ENCODE measurements around the gene CCDC73.
"Not testable (repeated sequence)": the region's sequence is repeated elsewhere in the genome, so short reads cannot be mapped to it uniquely, and the experiment has no call there.

Gene CCDC73

DNA sequence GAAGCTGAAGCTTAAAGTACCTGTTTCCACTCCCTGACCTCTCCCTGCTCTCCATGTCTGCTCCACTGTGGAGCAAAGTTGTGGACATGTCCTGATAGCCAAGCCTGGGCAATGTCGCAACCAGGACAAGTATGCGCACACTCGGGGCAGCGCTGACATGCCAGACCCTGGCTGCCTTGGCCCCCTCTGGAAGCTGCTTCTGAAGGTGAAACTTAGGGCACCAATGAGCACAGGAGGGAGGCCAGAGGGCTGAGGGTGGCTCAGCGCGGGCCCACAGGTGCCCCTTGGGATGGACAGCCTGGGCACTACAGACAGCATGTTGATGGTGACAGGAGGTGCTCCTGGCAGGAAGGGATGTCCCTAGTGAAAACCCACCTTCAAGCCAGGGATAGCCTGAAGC lies 90.2 kb downstream of the CCDC73 start:
- no peak for DNase-seq

DNA sequence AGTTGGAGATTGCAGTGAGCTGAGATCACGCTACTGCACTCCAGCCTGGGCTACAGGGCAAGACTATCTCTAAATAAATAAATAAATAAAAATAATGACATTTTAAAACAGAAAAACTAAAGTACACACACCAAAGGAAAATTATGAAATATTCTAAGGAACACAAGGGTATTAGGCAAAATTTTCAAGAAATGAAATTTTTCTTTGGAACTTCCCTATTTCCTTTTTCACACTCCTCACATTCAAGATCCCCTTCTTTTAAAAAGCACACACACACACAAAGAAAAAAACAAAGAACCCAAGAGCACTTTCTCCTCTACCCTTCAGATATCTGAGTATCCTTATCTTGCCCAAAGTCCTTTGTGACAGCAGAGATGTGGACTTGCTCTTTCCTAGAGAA lies 92.8 kb downstream of the CCDC73 start:
- DNase-seq = no peak

DNA sequence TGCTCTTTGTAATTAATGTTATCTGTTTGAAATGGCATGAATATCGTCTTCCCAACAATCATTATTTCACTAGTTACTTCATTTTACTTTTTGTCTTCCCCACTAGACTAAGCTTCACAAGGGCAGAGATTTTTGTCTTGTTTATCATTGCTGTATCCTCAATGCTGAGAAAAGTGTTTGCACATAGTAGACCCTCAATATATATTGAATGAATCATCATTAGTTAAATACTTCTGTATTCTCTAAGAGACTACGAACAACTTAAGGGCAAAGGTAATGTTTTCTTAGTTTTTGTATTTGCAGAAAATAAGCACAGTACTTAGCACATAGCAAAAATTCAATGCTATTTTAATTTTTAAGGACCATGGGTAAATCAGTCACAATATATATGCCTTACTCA lies 95.9 kb downstream of the CCDC73 start:
- no peak for DNase-seq

DNA sequence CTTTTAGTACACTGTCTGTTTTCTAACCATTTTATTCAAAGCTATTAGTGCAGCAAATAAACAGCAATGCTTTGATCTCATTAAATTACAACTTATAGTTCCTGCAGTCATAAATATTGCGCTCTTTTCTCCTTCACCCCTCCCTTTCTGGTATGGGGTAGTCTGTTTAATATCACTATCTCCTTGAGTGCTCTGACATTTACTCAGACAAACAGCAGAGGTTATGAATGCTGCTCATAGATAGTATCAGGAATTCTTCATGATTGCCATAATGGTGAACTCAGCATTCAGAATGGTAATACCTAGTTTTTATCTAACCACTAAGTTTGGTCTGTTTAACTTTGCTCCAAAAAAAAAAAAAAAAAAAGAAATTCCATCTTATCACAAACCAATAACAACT lies 123.4 kb downstream of the CCDC73 start:
- DNase-seq = no peak

DNA sequence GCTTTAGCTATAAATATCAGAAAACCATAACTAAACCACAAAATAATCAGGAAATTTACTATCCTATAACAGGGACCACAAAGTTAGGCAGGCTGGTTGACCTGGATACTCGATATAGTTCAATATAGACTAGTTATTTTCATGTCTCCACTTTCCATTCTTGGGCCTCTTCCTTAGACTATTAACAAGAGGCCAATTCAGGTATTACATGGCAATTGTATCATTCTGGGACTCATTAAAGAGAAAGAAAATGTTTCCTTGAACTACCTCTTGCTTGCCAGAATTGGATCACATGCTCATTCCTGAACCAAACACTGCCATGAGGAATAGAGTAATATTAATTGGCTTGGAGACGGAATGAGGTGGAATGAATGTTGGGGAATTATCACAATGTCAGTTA lies 134.8 kb downstream of the CCDC73 start:
- no peak for DNase-seq

DNA sequence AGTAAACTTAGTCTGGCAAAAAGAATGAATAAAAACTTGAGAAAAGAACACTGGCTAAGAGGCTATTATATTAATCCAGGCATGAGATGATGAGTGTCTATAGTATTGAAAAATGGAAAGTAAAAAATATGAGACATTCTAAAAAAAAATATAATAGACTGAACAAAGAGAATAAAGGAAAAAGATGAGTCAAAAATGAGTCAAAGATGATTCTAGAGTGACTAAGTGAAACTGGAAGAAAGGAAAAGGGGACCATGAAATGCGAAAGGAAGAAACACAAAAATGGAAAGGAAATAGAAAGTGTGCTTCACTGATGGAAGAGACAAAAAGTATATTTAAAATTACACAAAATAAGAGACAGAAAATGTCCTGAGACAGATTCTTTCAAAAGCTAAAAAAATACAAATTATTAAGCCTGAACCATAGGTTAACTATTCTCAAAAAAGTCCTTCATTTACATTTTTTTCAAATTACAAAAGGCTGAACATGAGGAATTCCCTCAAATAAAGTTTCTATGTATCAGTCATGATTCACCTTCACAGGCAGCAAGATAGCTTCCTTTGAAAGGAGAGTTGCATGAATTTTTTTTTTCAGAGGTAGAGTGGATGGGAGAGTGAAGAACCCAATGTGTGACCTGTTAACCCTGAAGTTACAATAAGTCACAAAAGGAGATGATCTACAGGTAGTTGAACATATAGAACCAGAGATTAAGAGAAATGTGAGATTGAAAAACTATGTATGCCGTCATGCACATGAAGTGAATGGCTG lies 135.6 kb downstream of the CCDC73 start:
- no peak for DNase-seq

DNA sequence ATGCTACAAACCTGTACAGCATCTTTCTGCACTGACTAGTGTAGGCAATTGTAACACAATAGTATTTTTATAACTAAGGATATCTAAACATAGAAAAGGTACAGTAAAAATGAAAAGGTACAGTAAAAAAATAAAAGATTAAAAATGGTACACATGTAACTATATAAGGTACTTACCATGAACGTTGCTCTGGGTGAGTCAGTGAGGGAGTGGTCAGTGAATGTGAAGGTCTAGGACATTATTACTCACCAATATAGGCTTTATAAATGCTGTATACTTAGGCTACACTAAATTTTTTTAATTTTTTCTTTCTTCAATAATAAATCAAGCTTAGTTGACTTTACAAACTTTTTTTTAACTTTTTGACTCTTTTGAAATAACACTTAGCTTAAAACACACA lies 150.9 kb downstream of the CCDC73 start:
- no peak for DNase-seq

DNA sequence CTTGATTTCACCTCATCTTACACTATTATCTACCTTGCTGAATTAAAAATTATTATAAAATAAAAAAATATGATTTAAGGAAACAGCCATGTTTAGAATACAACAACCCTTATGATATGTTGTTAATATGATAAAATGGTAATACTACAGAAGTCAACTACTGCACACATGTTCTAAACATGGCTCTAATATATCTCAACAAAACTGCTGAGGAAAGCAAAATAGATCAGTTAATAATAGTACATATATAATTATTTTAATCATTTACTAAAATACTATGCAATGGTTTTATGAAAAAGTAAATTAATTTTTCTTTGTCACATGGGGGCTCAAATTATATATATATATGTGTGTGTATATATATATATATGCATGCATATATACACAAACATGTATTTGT lies 153.1 kb downstream of the CCDC73 start:
- no peak for DNase-seq

DNA sequence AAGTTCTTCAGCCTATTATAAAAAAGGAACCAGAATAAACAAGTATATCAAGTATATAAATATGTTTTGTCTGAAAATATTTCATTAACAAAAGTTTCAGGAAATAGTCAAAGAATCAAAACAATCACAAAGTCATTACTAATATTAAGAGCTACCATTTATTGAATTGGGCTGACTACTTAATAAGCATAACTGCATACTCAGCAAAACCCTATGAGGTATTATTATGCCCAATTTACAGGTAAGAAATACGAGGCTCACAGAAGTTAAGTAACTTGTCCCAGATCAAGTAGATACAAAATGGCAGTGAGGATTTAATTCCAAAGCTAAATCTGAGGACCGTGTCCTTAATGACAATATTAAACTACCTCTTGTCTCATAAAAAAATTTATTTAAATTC lies 158.6 kb downstream of the CCDC73 start:
- no peak for DNase-seq

DNA sequence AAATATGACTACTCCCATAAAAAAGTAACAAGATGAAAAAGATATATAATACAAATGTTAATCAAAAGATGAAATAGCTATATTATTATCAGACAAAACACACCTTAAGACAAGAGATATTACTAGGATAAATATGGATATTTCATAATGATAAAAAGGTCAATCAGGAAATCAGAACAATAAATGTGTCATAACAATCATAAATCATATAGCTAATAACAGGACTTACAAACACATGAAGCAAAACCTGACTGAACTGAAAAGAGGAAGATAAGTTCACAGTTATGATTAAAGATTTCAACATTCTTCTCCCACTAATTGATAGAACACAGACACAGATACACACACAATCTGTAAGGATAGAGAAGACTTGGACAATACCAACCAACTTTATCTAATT lies 163.6 kb downstream of the CCDC73 start:
- DNase-seq = no peak

DNA sequence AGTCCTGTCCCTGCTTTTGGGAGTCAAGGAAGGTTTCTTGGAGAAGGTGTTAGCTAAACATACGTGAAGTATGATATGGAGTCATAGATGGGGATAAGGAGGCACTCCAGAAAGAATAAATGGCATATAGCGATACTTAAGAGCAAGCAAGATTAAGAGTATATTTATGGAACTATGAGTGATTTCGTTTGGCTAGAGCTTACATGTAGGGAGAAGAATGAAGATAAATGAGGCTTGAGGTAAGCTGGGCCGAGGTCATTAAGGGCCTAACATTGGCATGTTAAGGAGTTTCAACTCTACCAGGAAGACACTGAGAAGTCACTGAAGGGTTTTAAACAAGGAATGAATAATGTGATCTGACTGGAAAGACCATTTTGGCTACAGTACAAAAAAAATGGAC lies 177.6 kb downstream of the CCDC73 start:
- DNase-seq = no peak

DNA sequence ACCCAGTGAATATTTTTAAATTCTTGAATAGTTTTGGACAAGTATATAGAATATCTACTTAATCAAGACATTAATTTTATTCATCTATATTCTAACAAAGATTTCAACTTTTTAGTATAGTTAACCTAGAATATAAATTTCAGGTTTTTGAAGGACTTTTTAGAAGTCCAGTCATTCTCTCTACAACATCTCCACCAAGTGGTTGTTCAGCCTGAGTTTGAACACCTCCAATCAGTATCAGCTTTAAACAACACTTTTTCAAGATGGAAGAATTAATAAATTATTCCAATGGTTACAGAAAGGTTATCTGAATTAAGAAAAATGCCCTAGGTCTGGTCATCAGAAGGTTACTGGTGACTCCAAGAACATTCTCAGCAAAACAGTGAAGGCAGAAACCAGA lies 179.0 kb downstream of the CCDC73 start:
- no peak for DNase-seq

DNA sequence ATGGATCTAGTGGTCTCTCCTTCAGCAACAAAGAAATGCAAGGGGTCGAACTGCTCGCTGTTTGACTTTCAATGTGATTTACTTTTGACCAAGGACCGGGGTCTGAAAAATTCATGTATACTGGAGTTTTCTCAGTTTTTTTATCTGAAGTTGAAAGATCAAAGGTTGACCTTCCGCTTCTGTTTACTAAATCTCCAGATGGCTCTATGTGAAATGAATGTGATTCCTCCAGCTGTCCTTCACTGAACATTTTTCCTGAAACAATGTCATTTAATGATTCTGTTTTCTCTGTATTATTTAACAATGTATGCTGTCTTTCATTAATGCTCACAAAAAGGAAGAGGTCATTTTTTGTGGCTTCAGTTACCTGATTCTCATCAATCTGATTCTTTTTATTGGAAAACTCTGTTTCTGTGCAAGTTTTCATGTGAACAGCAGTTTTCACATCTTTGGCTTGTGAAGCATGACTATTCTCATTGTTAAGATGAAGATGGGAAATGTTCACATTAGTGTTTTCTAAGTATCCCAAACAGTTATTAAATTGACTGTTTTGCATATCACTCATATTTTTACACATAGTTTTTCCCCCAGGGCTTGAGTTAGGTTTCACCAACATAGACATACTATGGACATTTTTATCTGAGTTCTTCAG lies 180.8 kb downstream of the CCDC73 start:
- DNase-seq = no peak

DNA sequence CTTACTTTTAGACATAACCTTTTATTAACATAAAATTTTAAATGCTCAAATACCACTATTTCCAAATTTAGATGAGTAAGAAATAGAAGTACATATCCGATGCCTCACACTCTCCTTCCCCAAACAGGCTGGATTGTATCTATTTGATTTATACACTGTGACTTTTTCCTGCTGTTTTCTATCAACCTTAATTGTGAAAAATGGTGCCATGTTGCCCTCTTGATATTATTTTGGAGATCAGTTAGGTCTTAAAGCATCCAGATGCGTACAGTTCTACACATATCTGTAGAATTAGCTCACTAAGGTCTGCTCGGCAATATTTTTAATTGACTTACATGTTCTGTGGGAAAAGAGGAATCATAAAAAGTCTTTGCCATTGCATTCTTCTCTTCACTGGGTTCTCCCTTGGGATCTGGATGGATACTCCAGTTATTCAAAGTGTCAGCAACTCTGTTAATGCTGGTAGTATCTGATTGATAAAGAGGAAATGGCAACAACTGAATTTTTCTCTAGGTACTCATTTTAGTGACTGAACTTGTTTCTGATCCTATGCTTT lies 183.6 kb downstream of the CCDC73 start:
- no peak for DNase-seq

DNA sequence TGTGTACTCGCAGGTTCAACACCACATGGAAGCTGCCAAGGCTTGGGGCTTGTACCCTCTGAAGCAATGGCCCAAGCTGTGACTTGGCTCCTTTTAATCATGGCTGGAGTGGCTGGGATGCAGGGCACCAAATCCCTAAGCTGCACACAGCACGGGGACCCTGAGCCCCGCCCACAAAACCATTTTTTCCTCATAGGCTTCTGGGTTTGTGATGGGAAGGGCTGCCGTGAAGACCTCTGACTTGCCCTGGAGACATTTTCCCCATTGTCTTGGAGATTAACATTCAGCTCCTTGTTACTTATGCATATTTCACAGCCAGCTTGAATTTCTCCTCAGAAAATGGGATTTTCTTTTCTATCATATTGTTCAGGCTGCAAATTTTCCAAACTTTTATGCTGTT lies 185.6 kb downstream of the CCDC73 start:
- DNase-seq = not testable (repeated sequence)

DNA sequence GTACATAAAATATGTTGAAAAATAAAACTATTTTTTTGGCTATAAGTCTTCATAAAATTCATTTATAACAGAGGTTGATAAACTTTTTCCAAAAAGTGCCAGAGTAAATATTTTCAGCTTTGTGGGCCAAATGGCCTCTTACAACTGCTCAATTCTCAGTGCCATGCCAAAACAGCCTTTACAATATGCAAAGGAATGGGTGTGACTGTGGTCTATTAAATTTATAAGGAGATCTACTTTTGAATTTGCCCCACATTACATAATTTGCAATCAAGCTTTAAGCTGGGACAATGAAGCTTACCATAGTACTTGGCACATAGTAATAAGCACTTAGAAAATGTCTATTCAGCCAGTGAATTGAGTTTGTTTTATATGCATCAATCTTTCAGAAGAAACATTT lies 188.2 kb downstream of the CCDC73 start:
- no peak for DNase-seq

DNA sequence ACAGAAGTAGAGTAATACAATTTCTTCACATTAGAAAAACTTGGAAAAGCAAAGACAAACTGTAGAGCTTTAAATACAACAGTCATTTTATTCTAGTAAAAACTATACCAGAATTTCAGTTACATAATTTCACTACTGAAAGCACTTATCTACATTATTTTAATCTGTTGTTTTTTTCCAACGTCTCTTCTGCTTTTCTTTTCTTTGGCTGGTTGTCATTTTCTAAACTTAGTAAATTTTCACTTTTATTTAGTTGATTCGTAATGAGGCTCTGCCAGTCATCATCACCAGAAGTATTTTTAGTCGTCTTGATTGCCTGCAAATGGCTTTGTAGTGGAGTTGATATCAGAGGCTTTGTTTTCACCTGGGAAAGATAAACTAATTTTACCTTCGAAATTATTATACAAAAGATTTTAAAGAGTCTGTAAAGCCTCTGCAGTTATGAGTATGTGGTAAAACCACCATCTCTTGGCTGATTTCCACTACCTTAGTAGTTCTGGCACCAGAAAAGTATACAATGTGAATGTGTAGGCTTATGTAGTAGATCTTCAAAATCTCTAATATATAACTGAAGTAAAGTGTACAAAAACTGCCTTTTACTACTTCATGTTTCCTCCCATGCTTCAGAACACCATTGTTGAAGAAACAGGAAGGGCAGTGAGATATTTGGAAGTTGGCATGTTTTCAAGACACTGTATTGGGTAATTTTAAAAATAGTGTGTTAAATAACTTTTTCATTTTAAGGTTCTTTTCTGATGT lies 191.6 kb downstream of the CCDC73 start:
- DNase-seq = no peak

DNA sequence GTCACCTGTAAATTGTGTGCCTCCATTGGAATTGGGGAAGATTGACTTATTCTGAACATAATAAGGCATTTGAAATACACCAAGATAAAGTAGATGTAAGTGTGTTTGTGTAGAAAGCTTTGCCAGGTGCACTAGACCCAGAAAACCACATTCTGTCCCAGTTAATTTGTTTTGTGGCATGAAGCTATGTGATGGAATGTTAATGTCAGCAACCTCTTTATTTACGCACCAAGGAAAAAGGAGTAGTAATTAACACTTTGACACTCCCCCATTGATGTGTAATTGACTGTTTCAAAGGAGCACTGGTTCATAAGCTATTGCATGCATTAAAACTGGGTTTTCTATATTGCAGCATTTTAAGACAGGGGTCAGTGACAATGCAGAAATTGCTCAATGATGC lies 196.5 kb downstream of the CCDC73 start:
- no peak for DNase-seq

DNA sequence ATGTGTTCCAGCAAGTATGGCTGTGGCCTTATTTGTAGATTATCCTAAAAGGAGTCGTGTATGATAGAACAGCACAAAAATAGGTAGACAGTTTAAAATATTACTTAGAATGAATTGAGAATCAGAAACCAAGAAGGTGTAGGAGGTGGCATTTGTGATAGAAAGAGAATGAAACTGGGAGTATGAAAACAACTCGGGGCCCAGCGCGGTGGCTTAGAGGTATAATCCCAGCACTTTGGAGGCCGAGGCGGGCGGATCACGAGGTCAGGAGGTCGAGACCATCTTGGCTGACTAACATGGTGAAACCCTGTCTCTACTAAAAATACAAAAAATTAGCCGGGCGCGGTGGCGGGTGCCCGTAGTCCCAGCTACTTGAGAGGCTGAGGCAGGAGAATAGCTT lies 198.3 kb downstream of the CCDC73 start:
- DNase-seq = not testable (repeated sequence)

DNA sequence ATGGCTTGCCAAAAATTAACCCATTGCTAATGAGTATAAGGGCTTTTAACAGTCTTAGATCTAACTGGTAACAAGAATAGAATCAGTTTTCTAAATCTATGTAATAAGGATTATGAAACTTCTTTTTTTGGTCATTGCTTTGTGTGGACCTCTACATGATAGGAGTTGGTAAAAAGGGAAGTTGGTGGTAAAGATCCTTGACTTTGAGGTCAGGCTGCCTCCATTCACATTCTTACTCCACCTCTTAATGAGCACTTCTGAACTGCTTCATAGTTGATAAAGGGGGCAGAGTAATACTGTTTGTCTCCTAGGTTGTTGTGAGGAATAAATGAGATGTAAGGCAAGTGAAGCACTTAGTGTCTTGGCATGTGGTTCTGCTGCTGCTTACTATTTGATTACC lies 200.2 kb downstream of the CCDC73 start:
- DNase-seq = no peak

DNA sequence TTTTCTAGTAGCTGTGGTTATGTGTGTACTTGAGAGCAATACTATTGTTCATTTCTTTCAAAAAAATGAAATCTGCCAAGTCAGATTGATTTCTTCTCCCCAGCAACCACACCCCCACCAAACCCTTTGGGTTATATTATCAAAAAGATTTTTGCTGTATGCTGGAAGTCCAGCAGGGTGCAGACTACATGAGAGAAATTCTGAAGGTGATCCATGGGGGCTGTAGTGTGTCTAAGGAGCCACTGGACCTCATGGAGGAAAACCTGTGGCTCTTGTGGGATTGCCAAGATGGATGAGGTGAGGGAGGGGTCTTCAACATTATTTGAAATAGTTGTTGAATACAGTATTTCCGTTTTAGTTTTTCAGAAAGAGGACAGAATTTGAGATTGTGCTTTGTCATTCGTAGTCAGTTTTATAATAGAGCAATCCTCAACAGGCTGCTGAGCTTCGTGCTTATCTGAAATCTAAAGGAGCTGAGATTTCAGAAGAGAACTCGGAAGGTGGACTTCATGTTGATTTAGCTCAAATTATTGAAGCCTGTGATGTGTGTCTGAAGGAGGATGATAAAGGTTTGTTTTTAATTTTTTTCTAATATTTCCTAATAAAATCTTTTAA lies 207.8 kb downstream of the CCDC73 start:
- DNase-seq = no peak

DNA sequence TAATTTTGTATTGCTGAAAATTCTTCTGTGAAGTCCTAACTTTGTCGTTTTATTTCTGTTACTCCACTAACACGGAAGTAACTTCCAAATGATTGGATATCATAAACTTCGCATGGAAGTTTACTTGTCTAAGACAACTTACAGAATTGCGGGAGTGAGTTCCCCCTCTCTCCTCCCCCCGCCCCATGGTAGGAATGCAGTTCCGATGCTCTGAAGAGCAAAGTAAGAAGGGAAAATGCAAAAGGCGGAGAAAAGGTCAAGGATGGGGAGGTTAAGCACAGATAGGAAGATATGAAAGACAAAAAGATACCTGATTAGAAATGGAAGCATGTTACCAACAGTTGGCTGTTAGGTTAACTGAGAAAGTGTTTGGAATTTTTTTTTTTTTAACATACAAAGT lies 209.5 kb downstream of the CCDC73 start:
- DNase-seq = no peak
